Activated CD8-positive, alpha-beta memory T cell treated with anti-CD3 and anti-CD28 coated beads for 1 hour (primary cell): ENCODE measurements around the gene SLC7A7.
A peak's percentile ranks its signal among the peaks of the same experiment; 100 is the strongest.
"Not testable (repeated sequence)": the region's sequence is repeated elsewhere in the genome, so short reads cannot be mapped to it uniquely, and the experiment has no call there.

Experiments
- DNase-seq, 2 donors: peaks; one replicate each; pipeline ENCODE4 v3.0.0-alpha.2; 2020; ENCODE audit warnings: low read depth in 1 of 2; ENCODE audit errors: extremely low read depth in 1 of 2

The SLC7A7 gene

DNA sequence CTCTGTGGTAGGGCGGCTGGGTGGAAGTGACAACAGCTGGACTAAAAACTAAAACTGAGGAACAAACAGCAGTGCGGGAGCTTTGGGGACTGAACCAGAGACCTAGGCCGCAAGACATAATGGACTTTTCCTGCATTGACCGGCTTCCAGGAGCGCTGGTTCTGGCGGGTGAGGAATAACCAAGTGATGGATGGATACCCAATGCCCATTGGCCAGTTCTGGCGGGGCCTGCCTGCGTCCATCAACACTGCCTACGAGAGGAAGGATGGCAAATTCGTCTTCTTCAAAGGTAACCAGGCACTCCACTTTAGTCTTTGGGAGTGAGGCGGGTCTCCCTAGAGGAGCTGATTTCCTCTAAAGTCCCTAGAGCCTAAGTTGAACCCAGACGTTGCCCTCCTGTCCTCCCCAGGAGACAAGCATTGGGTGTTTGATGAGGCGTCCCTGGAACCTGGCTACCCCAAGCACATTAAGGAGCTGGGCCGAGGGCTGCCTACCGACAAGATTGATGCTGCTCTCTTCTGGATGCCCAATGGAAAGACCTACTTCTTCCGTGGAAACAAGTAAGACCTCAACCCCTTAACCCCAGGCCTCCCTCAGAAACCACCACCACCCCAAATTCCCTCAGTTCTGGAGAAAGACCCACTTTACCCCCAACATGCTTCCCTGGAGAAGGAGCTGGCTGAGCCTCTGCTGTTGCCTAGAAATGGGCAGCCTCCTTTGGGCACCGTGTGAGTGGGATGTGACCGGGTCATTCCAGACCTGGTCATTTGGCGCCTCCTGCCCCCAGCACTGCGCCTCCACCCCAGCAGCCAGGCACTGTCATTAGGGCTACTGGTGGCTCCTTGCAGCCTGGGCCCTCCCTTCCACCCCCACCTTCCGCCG, 29.2 kb upstream of the SLC7A7 start:
- no peak for DNase-seq

GRCh38 chr14:22843123-22843925, 28.1 kb upstream of the SLC7A7 start:
- DNase-seq: no peak

DNA sequence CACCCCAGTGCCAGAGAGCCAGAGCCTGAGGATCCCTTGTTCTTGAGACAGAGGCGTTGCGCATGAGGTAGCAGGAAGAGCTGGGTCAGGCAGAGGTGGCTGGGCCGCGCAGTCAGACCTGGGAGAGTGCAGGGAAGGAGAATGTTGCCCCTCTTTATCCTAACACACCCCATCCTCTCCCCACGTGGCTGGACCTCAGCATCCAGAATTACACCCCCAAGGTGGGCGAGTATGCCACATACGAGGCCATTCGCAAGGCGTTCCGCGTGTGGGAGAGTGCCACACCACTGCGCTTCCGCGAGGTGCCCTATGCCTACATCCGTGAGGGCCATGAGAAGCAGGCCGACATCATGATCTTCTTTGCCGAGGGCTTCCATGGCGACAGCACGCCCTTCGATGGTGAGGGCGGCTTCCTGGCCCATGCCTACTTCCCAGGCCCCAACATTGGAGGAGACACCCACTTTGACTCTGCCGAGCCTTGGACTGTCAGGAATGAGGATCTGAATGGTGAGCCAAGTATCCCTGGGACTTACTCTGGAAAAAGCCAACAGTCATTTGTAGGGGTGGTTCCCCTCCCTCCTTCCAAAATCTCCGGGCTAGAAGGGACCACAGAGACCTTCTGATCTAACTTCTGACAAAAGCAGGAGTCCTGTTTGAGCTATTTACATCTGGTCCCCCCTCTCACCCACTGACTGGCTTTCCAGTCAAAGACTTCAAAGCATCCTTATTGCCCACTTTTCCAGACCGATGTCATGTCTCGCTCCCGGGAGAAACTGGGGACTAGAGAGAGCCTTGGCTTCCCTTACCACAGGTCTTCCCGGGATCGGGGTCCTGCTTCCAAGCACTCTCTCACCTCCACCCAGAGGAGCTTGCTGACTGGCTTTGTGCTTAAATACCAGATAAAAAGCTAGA, 27.2 kb upstream of the SLC7A7 start:
- DNase-seq: no peak

DNA sequence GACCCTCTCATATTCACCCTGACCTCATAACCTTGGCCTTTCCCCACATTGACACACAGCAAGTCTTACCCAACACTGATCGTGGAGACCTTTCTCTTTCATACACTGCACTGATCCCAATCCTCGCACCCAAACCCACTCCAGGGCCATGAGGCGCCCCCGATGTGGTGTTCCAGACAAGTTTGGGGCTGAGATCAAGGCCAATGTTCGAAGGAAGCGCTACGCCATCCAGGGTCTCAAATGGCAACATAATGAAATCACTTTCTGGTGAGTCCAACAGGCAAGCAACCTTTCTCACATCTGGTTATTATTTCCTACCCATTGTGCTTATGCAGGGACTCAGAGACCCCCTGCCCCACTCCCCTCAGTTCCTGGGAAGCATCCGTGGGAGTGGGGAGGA, 26.5 kb upstream of the SLC7A7 start:
- no peak for DNase-seq

- no peak for DNase-seq
Measured at GRCh38 chr14:22841311-22841710, 26.1 kb upstream of the SLC7A7 start.

GRCh38 chr14:22839159-22839779, 24.0 kb upstream of the SLC7A7 start:
- no peak for DNase-seq

GRCh38 chr14:22838631-22839041, 23.4 kb upstream of the SLC7A7 start:
- DNase-seq: no peak

DNA sequence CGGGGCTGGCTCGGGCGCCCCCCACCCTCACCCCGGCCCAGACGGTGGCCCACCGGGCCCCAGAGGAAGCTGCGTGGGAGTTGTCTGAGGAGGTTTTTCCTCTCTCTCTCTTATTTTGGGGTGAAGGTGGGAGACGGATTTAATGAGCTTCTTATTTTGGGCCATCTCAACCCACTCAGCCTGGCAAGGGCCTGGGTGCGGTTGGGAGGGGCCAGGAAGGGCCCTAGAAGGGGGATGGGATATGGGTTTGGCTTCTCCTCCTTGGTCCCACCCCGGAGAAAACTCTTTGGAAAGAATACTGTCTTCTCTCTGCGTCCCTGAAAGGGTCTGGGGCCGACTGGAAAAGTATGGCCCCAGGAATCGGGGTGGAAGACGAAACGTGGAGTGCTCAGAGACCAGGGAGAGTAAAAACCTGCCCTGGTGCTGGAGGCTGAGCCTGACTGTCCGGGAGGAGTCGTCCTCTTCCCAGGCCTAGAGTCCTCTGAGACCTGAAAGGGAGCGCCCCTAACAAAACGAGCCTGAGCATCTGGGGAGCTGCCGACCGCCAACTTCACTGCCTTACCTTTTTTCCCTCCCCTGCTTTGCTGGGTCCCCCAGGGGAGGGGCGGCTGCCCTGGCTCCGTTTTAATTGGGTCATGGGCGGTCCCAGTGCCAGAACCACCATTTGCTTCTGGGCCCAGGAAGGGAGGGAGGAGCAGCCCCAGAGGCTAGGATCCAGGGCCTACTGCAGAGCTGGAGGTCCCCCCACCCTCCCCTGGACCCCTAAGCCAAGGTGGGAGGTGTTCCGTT, 22.7 kb upstream of the SLC7A7 start:
- no peak for DNase-seq

GRCh38 chr14:22837114-22837749, 22.0 kb upstream of the SLC7A7 start:
- no peak for DNase-seq

DNA sequence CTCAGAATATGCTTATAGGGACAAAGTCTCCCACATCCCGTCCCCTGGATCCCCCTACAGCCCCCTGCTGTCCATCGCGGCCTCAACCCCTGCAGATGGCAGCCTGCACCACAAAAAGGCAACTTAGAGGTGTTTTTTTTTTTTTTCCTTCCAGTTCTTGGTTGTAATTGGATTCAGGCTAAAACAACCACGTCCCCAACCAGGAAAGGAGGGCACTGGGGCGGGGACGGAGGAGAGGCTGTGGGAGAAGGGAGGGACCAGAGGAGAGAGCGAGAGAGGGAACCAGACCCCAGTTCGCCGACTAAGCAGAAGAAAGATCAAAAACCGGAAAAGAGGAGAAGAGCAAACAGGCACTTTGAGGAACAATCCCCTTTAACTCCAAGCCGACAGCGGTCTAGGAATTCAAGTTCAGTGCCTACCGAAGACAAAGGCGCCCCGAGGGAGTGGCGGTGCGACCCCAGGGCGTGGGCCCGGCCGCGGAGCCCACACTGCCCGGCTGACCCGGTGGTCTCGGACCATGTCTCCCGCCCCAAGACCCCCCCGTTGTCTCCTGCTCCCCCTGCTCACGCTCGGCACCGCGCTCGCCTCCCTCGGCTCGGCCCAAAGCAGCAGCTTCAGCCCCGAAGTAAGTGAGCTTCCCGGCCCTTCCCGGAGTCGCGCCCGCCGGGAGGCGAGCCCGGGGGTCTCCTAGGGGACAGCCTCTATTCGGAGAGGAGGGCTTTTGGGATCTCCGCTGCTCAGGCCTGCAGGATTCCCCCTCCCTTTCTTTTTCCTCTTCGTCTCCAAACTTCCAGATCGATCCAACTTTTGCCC, 21.3 kb upstream of the SLC7A7 start, which contains the start of gene MMP14:
TSS of gene MMP14 (plus strand) at position 285 of the 813 bp plus-strand sequence. CDS start at position 518, 233 bp downstream.
- DNase-seq: no peak

DNA sequence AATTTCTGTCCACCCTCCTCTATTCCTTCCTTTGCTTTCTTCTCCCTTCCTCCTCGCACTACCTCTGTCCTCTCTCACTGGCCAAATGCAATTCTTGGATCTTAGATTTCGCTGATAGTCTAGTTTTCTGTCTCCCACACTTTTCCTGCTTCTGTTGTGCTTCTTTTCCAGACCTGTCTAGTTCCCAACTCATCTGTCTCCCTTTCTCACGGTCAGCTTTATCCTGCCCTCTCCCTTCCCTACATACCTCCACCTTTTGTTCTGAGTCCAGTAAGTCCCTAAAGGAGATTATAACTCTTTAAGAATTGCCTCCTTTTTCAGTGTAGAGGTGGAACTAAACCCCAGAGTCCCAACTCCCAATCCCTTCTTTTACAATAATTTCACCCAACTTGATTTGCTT, 20.3 kb upstream of the SLC7A7 start:
- DNase-seq: no peak

DNA sequence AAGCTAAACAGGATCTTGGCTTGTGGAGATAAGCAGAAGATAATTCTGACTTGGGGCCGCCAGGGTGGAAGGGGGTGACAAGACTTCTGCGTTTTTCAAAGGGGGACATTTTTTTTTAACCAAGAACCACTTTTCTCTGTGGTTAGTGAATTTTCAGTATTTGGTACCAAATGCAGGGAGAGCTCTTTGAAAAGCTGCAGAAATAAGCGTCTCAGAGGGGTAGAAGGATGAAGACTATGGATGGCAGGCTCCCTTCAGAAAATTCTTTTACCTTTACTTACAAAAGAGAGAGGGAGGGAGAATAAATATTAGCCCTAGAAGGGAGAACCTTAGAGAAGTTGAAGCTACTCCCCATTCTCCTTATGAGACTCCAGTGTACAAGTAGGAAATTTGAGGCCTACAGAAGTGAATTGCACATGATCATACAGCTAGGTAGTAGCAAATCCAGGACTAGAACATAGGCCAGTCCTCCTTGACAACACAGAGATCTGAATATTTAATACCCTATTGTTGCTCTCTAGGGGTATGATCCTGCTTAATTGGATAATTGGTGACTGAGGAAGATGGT, 15.3 kb upstream of the SLC7A7 start:
- DNase-seq: no peak

- peak; percentile 70 to 82 for DNase-seq
Measured at GRCh38 chr14:22829661-22830442, 14.6 kb upstream of the SLC7A7 start, which contains the start of gene MRPL52. TSS of gene MRPL52 (plus strand) at chr14:22829887. CDS start at chr14:22829913, 26 bp downstream.

DNA sequence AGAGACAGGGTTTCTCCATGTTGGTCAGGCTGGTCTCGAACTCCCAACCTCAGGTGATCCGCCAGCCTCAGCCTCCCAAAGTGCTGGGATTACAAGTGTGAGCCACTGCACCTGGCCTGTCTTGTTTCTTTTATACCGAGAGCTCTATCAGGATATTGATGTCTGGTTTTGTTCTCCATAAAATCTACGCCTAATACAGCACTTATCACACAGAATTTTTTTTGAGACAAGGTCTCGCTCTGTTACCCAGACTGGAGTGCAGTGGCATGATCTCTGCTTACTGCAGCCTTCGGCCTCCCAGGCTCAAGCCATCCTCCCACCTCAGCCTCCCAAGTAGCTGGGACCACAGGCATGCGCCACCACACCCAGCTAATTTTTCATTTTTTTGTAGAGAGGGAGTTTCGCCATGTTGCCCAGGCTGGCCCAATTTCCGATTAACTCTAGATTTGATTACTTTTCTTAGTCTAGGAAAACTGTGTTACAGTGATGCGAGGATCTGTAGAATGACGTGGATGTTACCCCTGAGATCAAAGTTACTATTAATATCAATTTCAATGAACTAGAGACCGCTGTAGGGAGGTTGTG, 13.9 kb upstream of the SLC7A7 start:
- DNase-seq: not testable (repeated sequence)

DNA sequence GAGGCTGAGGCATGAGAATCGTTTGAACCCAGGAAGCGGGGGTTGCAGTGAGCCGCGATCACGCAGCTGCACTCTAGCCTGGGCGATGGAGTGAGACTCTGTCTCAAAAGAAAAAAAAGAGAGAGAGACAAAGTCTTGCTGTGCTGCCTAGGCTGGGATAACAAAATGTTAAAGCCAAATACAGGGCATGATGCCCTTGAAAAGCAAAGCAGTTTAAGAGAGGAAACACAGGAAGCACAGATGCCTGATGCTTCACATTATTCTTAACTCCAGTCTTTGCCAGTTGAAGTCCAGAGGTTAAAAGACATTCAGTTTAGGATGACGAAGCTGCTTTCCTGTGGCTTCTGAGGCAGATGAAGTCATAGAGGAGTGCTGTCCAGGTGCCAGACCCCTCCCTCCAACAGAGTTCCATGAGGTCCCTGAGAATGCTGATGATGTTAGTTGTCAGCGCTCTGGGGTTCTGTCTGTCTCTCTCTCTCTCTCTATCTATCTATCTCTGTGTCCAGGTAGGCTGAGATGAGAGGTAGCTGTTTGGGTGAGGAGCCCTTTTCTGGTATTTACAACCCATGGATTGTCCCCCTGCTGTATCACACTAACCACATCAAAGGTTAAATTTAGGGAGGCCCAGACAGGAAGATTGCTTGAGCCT, 9.6 kb upstream of the SLC7A7 start:
- no peak for DNase-seq

- peak; percentile 32 to 58 for DNase-seq
Measured at GRCh38 chr14:22822571-22823098, 7.4 kb upstream of the SLC7A7 start.
